GM12874 (cell line): ENCODE data around the gene ACSL4.

Source experiments
- TF ChIP-seq, protein P1 (sequence below): IDR thresholded peaks from 2 replicates; pipeline ENCODE4 v1.5.1; 2011; ENCODE audit warnings: low read depth, mild to moderate bottlenecking, control low read depth, low read length, moderate library complexity; ENCODE audit not compliant: insufficient read depth

ACSL4 gene

DNA sequence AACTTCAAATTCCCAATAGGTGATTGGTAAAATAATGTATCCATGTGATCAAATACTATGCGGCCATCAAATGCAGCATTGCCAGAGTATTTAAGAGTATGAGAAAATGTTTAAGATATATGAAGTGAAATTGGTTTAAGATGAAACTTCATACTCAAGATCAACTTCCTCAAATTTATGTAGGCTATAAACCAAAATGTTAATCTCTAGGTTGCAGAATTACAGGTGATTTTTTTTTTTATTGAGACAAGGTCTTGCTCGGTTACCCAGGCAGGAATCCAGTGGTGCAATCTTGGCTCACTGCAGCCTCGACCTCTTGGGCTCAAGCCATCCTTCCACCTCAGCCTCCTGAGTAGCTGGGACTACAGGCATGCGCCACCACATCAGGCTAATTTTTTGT, 25.3 kb downstream of the ACSL4 start:
- TF ChIP-seq, protein P1, sequence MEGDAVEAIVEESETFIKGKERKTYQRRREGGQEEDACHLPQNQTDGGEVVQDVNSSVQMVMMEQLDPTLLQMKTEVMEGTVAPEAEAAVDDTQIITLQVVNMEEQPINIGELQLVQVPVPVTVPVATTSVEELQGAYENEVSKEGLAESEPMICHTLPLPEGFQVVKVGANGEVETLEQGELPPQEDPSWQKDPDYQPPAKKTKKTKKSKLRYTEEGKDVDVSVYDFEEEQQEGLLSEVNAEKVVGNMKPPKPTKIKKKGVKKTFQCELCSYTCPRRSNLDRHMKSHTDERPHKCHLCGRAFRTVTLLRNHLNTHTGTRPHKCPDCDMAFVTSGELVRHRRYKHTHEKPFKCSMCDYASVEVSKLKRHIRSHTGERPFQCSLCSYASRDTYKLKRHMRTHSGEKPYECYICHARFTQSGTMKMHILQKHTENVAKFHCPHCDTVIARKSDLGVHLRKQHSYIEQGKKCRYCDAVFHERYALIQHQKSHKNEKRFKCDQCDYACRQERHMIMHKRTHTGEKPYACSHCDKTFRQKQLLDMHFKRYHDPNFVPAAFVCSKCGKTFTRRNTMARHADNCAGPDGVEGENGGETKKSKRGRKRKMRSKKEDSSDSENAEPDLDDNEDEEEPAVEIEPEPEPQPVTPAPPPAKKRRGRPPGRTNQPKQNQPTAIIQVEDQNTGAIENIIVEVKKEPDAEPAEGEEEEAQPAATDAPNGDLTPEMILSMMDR: no peak

DNA sequence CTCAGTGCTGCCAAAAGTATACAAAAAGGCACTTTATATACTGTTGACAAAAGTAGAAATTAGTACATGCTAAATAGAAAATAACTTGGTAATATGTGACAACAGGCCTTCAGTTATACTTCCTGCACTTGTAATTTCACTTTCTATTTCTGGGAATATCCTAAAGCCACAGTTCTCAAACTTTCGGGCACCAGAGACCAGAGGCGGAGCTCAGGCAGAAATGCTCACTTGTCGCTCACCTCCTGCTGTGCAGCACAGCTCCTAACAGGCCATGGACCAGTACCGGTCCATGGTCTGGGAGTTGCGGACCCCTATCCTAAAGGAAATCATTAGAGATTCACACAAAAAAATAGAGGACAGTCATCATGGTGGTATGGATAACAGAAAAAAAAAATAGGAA, 25.7 kb downstream of the ACSL4 start:
- TF ChIP-seq, protein P1: no peak

DNA sequence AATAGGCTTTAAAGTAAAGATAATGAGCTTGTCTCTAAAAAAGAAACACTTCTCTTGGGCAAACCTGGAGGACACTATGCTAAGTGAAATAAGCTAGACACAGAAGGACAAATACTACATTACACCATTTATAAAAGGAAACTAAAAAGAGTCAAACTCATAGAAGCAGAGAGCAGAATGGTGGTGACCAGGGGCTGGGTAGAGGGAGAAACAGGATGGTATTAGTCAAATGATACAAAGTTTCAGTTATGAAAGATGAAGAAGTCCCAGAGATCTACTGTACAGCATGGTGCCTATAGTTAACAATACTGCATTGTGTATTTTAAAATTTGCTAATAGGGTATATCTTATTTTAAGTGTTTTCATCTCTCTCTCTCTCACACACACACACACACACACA, 28.5 kb downstream of the ACSL4 start:
- TF ChIP-seq, protein P1: no peak

DNA sequence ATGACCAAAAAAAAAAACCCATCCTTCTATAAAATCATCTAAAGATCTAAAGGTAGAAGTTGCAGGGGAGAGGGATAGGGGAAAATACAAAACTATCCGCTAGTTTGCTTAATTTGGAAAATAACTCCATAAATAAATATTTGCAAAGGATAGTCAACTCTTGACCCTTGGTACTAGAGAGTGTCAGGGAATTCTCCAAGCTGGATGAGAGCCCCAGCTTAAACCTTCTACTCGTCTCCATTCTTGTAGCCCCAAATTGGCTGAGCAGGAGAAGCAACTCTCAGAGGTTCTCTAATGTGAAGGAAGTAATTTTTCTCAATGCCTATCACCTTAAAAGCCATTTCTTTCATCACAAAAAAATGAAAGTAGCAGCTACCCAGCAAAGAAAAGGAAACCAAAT, 35.2 kb downstream of the ACSL4 start:
- TF ChIP-seq, protein P1: no peak

DNA sequence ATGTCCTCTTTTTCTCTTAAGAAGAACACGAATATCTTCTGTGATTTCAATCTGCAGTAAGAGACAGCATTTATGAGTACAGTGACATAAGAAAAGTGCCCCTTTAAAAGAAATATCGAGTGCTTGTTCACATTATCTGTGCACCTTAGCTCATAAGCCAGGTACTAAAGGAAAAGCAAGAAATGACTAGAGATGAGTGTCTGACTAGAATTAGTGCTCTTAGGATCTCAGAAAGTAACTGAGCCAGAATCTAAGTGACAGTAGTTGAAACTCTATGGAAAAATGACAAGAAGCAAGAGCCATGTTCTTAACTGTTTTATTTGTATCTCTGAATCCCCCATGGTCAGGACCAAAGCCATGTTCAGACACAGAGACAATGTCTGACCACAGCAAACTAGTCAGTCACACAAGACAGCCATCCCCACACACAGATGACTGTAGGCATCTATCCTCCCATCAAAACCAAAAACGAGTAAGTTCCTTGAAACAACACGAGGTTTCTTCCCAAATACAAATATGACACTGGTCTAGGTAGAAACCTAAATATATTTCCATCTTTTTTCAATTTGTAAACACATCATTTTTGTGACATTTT, 36.8 kb downstream of the ACSL4 start:
- TF ChIP-seq, protein P1: no peak

DNA sequence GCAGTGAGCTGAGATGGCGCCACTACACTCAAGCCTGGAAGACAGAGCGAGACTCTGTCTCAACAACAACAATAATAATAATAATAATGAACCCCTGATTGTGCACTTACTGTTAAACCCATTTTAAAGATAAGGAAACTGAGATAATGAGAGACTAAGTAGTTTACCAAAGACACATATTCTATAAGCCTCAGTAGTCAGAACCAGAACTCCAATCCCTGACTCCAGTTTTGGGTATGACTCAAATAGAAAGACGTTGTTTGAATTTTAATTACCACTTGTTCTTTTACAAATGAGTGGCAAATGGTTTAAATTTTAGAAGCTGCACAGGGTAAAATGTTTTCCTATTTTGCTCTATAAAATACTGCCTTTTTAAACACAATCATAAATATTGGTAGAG, 37.4 kb downstream of the ACSL4 start:
- TF ChIP-seq, protein P1: no peak

DNA sequence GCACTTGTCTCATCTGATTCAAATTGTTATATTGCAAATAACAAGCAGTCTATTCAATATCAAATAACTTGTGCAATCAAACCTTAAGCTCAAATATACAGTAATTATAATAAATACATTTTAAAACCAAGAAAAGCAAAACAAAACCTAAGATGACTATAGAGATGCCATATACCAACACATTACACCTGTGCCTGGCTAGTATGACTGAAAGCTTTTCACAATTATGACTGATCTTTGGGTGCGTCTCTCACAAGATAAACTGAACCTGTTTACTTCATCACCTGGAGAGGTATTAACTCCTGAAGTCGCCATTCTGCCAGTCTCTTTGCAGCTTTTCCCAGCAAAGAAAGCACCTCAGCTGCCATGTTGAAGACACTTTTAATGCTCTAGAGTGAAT, 41.3 kb downstream of the ACSL4 start:
- TF ChIP-seq, protein P1: no peak
